ENCODE results near the gene BARX2. TPM values are rescaled to one million over a fixed set of nuclear protein-coding genes. Genes with fewer than 3 reads are reported as not detected.
"Not testable (repeated sequence)": the region's sequence is repeated elsewhere in the genome, so short reads cannot be mapped to it uniquely, and the experiment has no call there.

The BARX2 gene, protein sequence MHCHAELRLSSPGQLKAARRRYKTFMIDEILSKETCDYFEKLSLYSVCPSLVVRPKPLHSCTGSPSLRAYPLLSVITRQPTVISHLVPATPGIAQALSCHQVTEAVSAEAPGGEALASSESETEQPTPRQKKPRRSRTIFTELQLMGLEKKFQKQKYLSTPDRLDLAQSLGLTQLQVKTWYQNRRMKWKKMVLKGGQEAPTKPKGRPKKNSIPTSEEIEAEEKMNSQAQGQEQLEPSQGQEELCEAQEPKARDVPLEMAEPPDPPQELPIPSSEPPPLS
- total RNA-seq (2021) (13.4 and 16.5 TPM in 2 replicates), Bru-seq, nascent RNA (percentile 83 among the genes with signal in this experiment), BruChase-seq, experiment 1, labeled RNA remaining after a 2-hour chase (percentile 85 among the genes with signal in this experiment), BruChase-seq, experiment 2, labeled RNA remaining after a 6-hour chase (percentile 69 among the genes with signal in this experiment)
- long read RNA-seq, transcript BARX2-201 (4 exons, 1,813 nt) = major isoform, 6 of 13 reads
- long read RNA-seq, partial matches to known transcripts = 0 of 13 reads
- long read RNA-seq, other reads (novel, unspliced or antisense) = 7 of 13 reads

DNA sequence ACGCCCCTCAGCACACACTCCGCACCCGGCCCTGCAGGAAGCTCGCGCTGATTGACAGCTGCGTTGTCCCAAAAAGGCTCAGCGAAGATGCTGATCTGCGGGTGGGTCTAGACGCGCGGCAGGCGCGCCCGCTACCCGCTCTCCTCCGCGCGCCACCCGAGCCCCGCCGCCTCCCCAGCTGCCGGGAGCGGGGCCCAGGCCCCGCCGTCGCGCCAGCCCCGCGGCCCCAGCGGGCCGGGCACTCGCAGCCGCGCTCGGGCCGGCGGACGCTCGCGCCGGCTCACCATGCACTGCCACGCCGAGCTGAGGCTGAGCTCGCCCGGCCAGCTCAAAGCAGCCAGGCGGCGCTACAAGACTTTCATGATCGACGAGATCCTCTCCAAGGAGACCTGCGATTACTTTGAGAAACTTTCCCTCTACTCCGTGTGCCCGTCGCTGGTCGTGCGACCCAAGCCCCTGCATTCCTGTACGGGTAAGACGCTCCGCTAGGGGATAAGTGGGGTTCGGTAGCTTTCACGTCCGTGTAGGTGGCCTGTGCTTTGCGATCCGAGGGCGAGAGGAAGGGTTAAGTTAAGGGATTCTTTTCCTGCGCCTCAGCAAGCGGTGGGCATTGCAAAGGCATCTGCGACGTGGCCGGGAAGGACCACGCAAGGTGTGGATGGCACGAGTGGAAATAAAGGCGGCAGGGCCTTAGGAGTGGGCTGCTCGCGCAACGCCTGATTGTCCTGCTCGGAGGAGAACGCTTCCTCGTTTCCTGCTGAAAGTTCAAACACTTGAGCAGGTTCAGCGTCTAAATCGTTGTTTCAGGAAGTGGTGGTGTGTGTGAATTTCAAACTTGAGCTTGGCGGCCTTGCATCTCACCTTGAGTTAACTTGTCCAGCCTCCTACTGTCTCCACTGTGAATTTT lies at the start of gene BARX2:
Gene BARX2 (plus strand): TSS at position 98 of the 907 bp plus-strand sequence. CDS start 188 bp downstream, at position 286.
- TF ChIP-seq, protein P1, sequence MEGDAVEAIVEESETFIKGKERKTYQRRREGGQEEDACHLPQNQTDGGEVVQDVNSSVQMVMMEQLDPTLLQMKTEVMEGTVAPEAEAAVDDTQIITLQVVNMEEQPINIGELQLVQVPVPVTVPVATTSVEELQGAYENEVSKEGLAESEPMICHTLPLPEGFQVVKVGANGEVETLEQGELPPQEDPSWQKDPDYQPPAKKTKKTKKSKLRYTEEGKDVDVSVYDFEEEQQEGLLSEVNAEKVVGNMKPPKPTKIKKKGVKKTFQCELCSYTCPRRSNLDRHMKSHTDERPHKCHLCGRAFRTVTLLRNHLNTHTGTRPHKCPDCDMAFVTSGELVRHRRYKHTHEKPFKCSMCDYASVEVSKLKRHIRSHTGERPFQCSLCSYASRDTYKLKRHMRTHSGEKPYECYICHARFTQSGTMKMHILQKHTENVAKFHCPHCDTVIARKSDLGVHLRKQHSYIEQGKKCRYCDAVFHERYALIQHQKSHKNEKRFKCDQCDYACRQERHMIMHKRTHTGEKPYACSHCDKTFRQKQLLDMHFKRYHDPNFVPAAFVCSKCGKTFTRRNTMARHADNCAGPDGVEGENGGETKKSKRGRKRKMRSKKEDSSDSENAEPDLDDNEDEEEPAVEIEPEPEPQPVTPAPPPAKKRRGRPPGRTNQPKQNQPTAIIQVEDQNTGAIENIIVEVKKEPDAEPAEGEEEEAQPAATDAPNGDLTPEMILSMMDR (conservative IDR thresholded peaks at IDR 0.05) = peak; percentile 63
- TF ChIP-seq EZH2 (IDR thresholded peaks at IDR 0.05; ENCODE audit: low read depth) = no peak
- H3K36me3 ChIP-seq (ENCODE audit: low read depth) = no peaks in the 10 kb centered on the region
- peaks cover 33% of the 10 kb centered on the region for H3K4me1 ChIP-seq (replicated peaks; ENCODE audit: insufficient read depth)
- peak within 1 kb of the TSS; percentile 95 for H3K4me3 ChIP-seq
- H3K79me2 ChIP-seq (ENCODE audit: low read depth) = peaks cover 49% of the 10 kb centered on the region
- H2AFZ ChIP-seq = peak within 1 kb of the TSS; percentile 99
- no peaks in the 10 kb centered on the region for H3K9me3 ChIP-seq (ENCODE audit: insufficient read depth, low read depth)
- intact Hi-C loops (cut with micrococcal nuclease; ENCODE audit: unreplicated experiment) = loop anchor here (1.0 to 10.0 kb wide), 7 partner anchors 65 to 375 kb away; no protein-coding TSS in a partner anchor
- peaks cover 5% of the 10 kb centered on the region; the same call in 1 of the 2 replicates for H3F3A ChIP-seq (ENCODE audit: insufficient read depth, low read depth)
- TSS peak; percentile 60 for BruUV-seq (replicated peaks)
- ChIA-PET CTCF (interaction anchor here (0.7 to 1.7 kb wide), 6 partner anchors 12 to 352 kb away, joined by 3 to 11 read pairs (median 5); no protein-coding TSS in a partner anchor), POLR2A (ENCODE audit: unreplicated experiment) (interaction anchor here (0.6 to 1.3 kb wide), 4 partner anchors 12 to 236 kb away, joined by 3 to 9 read pairs (median 4); no protein-coding TSS in a partner anchor)
- H3K27ac ChIP-seq = peak within 1 kb of the TSS; percentile 90
- peaks cover 9% of the 10 kb centered on the region; the same call in 1 of the 2 replicates for H3K27me3 ChIP-seq (ENCODE audit: insufficient read depth, low read depth)
- no peaks in the 10 kb centered on the region for H3K9me2 ChIP-seq (ENCODE audit: insufficient read depth)
- peak within 1 kb of the TSS; percentile 99 for H3K4me2 ChIP-seq
- DNase-seq = peak; percentile 73 to 78
- H4K20me1 ChIP-seq (ENCODE audit: insufficient read depth) = no peaks in the 10 kb centered on the region

DNA sequence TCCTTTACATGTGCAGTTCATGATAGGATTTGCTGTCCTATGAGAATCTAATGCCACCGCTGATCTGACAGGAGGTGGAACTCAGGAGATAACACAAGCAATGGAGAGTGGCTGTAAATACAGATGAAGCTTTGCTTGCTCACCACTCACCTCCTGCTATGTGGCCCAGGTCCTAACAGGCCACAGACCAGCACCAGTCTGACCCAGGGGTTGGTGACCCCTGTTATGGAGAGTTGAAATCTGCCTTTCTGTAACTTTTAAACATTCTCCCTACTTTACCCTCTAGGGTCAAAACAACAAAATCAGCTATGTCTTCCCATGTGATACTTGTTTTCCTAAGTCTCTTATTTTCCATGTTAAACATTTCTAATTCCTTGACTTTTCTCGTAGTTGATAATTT lies 48.7 kb upstream of the BARX2 start:
- H4K20me1 ChIP-seq (ENCODE audit: insufficient read depth) = no peaks in the 10 kb centered on the region
- H3K27me3 ChIP-seq (ENCODE audit: insufficient read depth, low read depth) = no peaks in the 10 kb centered on the region
- no peak overlapping the region for H2AFZ ChIP-seq
- ChIA-PET CTCF (interaction anchor here (0.6 kb wide), 2 partner anchors 86 to 156 kb away, joined by 3 to 5 read pairs; no protein-coding TSS in a partner anchor), POLR2A (ENCODE audit: unreplicated experiment) (no interaction called here)
- intact Hi-C loops (cut with micrococcal nuclease; ENCODE audit: unreplicated experiment) = no loop called here
- no peaks in the 10 kb centered on the region for H3K9me2 ChIP-seq (ENCODE audit: insufficient read depth)
- no peaks in the 10 kb centered on the region; the same call in 1 of the 2 replicates for H3F3A ChIP-seq (ENCODE audit: insufficient read depth, low read depth)
- H3K36me3 ChIP-seq (ENCODE audit: low read depth) = no peaks in the 10 kb centered on the region
- no peaks in the 10 kb centered on the region for H3K79me2 ChIP-seq (ENCODE audit: low read depth)
- H3K4me1 ChIP-seq (replicated peaks; ENCODE audit: insufficient read depth) = peaks cover 15% of the 10 kb centered on the region
- no peak overlapping the region for H3K4me3 ChIP-seq
- H3K4me2 ChIP-seq = no peak overlapping the region
- no peak for DNase-seq
- no peak for TF ChIP-seq EZH2 (IDR thresholded peaks at IDR 0.05; ENCODE audit: low read depth)
- TF ChIP-seq, protein P1 (conservative IDR thresholded peaks at IDR 0.05) = no peak
- no peaks in the 10 kb centered on the region for H3K9me3 ChIP-seq (ENCODE audit: insufficient read depth, low read depth)
- H3K27ac ChIP-seq = no peak overlapping the region
- no TSS peak for BruUV-seq (replicated peaks)

DNA sequence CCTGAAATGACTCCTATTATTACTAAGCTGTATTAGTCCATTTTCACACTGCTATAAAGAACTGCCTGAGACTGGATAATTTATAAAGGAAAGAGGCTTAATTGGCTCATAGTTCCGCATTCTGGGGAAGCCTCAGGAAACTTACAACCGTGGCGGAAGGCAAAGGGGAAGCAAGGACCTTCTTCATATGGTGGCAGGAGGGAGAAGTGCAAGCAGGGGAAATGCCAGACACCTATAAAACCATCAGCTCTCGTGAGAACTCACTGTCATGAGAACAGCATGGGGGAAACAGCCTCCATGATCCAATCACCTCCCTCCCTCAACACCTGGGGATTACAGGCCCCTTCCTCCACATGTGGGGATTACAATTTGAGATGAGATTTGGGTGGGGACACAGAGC lies 47.9 kb upstream of the BARX2 start:
- H3K9me2 ChIP-seq (ENCODE audit: insufficient read depth); H3F3A ChIP-seq (ENCODE audit: insufficient read depth, low read depth); H3K4me2 ChIP-seq; BruUV-seq (replicated peaks); POLR2A ChIA-PET (ENCODE audit: unreplicated experiment); H3K9me3 ChIP-seq (ENCODE audit: insufficient read depth, low read depth); DNase-seq; H2AFZ ChIP-seq; H3K27ac ChIP-seq; intact Hi-C loops (cut with micrococcal nuclease; ENCODE audit: unreplicated experiment); H3K4me3 ChIP-seq; H3K27me3 ChIP-seq (ENCODE audit: insufficient read depth, low read depth); H3K36me3 ChIP-seq (ENCODE audit: low read depth); H3K79me2 ChIP-seq (ENCODE audit: low read depth); H4K20me1 ChIP-seq (ENCODE audit: insufficient read depth): not testable (repeated sequence)
- CTCF ChIA-PET = interaction anchor here (0.6 kb wide), 1 partner anchor 157 kb away, joined by 5 read pairs; no protein-coding TSS in a partner anchor
- peaks cover 19% of the 10 kb centered on the region for H3K4me1 ChIP-seq (replicated peaks; ENCODE audit: insufficient read depth)

All from PC-9 (cell line).